EH (cell line): ENCODE results near the gene CDC25B.
A peak's percentile ranks its signal among the peaks of the same experiment; 100 is the strongest.

ENCODE experiments used
- DNase-seq: peaks from one replicate; pipeline ENCODE4 v3.0.0-alpha.2; 2015; ENCODE audit warnings: low read depth

CDC25B gene

DNA sequence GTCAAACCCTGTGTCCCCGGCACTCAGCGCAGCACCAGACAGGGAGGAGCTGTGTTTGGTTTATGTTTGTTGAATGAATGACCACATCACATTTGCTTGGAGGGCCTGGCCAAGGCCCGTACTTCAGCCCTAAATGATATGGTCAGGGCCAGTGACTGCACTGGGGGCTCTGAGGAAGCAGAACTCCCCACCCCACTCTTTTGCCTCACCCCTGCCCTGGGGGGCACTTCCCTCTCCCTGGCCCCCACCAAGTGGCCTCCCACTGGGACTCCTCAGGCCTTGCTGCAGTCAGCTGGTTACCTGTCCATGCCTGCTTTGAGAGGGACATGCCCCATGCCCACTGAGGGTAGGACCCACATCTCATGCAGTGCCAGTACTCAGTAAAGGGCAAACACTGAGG lies 31.5 kb upstream of the CDC25B start:
- no peak for DNase-seq

DNA sequence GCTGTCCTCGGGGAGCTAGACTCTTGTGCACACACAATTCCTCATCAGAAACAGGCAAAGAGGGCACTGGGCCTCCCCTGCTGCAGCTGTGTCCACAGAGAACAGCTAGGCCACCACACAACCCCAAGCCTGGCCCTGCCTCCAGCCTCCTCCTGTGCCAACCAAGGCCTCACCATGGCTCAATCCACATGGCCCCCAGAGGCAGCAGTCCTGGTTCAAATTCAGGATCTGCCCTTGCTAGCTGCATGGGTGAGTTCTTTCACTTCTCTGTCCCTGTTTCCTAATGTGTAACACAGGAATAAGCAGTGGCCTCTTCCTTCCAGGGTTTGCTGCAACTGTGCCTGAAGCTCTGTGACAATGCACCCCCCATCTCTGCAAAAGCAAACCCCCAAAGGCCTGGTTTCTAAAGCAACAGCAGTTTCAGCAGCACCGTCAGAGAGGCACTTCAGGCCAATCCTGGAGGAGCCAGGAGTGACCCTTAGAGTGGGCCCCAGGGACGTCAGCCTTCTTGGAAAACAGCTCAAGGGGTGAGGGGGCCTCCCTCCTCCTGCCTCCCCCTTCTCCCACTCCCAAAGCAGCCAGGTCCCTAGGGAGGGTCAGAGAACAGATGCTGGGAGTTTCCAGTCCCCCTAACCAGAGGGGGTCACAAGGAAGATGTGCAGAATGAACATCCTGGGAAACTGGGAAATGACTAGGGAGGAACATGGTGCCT lies 30.8 kb upstream of the CDC25B start:
- no peak for DNase-seq

DNA sequence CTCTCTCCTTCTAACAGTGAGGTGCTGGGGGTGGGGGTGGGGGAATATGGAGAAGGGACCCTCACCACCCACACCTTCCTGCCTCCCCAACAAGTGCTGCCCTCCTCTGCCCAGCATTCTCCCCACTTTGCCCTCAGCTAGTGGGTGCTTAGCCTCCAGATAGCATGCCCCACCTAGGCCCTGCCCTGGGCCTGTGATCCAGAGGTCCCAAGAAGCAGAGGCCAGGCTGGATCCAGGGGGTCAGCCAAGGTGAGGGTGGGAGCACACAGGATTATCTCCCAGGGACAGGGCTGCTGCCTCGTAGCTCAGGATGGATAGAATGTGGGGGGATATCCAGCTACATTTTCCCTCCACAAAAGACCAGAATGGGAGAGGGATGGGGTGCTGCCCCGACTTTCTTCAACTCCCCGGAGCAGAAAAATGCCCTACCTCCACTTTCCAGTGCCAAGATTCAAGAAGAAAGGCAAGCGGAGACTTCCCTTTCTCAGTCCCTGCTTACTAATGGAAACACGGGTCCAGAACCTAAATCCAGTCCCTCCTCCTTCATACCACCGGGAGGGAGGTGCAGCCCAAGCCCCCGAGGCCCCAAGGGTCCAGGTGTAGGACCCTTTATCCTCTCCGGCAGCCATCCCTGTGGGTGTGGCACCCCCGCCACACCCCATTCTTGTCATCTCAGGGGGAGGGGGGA lies 29.5 kb upstream of the CDC25B start:
- DNase-seq: no peak

DNA sequence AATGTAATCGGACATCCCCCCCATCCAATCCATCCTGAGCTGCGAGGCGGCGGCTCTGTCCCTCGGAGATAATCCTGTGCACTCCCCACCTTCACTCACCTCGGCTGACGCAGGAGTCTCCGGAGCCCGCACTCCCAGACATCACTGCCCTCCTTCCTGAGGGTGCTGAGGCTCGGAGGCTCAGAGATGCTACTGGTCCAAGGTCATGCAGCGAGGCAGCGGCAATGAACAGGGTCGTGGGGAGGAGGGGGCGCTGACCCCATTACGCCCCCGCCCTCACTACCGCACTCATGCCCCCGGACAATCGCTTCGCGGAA lies 29.0 kb upstream of the CDC25B start:
- DNase-seq: peak; percentile 25

DNA sequence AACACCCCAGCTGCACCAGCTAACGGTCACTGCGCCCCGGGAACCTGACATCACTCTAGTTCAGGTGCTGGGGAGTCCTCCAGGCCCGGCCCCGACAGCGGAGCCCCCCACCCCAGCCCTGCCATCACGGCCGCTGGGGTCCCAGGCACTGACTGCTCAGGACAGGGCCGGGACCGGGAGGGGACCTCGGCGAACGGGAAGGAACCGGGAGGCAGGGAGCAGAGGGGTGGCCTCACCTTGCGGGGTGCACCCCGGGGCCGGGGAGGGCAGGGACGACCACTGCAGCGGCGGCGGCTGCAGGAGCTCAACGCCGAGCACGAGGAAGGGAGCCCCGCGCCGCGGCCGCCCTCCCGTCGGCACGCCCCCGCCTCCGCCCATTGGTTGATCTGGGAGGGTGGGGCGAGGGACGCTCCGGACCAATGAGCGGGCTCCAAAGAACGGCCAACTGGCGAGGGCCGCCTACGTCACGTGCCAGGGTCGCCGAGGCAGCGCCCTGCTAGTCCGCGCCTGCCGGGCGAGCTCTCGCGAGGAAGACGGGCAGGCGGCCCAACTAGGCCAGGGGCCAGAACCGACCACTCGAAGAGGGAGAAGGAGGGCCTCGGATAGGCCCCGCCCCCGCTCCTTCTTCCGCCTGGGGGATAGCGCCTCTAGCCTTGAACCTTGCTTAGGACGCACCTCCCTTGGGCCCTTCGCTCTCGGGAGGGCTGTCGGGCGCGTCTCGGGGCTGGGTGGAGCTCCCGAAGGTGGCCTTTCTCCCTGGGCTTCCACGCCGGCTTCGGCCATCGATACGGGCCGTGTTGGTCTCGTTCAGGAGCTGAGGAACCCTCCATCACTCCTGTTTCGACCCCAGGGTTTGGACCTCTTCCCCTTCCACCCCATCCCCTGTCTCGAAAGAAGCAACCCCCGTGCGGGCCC lies 28.4 kb upstream of the CDC25B start, which contains the start of gene ADISSP:
Gene ADISSP (minus strand): TSS at position 327 of the 915 bp plus-strand sequence. CDS start 7,653 bp downstream, outside the sequence.
- DNase-seq: peak; percentile 98

DNA sequence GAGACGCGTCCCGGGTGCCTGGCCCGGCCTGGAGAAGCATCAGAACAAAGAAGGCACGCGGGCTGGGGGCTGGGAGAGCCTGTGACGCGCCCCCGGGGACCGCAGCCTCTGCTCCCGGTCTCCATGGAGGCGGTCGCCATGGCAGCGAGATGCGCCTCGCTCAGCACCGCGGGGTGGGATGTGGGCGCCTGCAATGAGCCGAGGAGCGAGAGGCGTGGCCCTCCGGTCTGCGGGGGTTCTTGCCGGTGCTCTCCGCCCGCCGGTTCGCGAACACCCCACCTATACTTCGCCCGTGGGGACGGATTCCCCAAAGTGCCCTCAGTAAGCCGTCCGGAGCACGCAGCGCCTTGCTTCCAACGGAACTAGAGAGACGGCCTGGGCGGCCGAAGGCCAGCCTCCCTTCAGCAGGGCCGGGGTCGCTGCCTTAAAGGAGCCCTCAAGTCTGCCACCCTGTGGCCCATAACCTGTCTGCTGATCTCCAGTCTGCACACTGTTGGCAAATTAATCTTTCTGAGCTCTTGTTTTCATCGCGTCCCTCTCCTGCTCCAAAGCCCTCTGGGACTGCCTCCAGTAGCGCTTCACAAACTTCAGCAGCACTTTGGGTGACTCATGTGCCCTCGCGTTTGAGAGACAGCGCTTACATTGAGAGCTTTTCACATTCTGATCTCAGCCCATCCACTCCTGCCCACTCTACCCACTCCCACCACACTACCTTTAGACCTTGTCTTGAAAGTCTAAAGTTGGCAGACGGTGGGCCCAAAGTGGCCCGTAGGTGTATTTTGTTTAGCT lies 27.6 kb upstream of the CDC25B start:
- DNase-seq: peak; percentile 89

DNA sequence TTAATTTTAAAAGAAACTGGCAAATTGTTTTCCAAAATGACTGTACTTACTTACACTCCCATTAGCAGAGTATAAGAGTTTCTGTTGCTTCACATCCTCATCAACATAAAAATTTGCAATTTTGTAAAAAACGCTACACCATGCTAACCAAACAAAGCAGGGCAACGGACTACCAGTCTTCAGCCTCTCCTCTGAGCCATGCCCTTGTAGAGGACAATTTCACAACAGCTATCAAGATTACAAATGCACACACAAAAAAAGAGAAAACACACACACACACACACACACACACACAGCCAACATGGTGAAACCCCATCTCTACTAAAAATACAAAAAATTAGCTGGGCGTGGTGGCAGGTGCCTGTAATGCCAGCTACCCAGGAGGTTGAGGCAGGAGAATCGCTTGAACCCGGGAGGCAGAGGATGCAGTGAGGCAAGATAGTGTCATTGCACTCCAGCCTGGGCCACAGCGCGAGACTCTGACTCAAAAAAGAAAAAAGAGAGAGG lies 24.5 kb upstream of the CDC25B start:
- no peak for DNase-seq

DNA sequence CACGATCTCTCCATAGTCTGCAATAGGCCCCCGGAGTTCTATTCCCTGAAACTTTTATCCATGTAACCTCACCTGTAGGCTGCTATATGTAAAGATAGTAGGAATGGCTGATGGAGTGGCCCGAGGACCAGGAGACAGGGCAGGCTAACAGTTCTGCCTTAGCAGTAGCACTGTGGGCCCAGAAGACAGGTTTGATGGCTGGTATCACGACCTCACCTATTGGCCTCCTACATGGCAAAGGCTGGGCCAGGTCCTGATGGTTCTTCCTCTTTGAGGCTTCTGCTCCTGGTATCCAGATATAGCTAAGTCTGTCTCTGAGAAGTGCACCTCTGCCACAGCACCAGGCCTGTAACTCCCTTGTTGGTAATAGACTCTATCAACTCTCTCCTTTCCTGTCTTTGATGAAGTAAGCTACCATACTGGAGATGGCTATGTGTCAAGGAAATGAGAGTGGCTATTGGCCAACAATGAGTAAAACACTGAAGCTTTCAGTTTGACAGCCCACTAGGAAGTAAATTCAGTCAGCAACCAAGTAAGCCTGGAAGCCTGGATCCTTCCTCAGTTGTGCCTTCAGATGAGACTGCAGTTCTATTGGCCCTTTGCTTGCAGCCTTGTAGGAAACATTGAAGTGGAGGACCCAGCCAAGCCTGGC lies 20.5 kb upstream of the CDC25B start:
- no peak for DNase-seq

DNA sequence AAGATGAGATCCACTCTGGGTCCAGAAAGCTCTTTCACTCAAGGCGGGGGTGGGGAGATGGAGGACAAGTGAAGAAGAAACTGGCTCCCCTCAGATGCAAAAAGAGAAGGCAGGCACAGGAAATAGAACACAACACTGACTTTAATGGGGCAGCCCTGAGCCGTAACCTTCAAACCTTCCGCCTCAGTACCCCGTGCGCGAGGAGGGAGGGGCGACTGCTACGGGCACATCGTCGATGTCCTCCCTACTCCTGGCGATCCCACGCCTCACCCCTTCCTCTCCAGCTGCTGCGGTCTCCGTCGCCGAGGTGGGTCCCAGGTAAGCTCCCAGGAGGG lies 18.8 kb upstream of the CDC25B start:
- no peak for DNase-seq

DNA sequence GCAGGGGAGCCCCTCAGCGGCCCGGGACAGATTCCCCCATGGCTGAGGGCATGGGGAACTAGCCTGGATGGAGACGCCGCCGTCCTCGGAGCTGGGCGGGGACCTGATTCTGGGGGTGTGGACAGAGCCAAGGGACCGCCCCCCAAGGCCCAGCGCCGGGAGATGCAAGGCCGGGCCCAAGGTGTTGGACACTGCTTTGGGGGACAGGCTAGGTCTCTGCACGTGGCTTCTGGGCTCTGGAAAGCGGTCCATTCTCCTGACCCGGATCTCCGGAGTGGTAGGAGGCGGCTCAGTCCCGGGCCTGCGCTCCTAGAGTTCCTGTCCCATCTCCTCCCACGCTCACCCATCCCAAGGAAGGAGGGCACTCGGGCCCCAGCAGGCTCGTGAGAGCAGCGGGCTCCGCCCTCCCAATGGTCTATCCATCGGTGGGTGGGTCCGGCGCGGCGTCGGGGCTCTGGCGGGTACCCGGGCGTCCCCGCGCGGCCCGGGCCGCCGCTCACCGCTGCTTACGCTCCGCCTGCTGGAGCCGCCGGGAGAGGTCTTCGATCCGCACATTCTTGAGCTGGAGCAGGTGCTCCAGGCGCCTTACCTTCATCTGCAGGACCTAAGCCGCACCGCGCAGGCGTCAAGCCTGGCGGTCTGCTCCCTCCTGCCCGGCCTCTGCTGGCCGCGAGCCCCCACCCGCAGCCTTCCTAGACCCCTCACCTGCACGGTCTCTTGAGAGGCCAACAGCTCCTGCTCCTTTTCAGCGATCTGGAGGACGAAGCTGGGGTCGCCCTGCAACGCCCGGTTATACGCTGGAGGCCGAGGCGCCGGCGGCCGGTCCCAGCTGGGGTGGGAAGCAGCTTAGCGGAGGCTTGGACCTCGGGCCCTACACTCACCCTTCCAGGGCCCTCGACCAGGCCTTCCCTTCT lies 18.1 kb upstream of the CDC25B start:
- DNase-seq: peak; percentile 64

DNA sequence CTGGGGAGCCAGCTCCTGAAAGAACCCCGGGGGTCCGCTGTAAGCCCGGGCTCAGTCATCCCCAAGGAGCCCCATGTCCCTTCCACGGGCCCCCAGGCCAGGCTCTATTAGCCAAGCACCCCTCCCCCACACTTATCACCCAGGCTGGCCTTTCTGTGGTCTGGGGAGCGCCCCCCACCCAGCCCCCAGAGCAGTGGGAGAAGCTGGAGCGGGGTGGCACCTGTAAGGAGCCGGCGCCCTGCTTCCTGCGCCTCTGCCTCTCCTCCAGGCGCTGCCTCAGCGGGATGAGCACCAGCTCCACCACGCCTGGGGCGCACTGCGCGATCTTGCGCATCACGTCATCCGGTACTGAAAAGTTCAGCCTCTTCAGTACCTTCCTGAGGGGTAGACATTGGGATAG lies 17.1 kb upstream of the CDC25B start:
- no peak for DNase-seq

DNA sequence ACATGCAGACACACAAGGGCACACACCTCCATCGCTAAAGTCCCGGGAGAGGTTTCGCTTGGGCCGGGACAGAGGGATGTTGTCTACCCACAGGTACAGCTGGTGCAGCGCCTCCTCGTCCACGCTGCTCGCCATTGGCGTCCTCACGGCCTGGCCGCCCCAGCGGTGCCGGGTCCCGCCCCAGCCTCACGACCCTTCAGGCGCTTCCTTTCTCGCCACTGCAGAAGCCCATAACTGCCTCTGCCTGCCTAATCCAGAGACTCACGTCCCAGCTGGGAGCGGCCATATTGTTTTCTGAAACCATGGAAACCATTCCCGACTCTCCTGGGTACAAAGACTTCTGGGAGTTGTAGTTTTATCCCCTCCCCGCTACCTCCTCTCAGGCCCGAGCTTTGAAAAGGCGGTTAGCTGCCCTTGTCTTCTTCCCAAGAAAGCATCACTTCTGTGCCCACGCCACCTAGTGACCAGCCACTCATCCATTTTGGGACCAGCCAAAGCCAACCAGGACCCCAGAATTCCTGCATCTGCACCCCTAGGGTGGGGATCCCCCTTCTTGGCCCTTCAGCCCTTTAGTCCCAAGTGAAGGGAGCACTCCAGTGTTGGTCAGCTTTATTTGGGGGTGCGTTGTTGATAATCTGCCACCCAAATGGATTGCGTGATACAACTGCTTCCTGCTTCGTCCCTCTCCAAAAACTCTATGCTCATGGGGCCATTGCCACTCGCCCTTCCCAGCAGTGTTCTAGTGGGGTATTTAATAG lies 14.8 kb upstream of the CDC25B start, which contains the start of gene SPEF1:
Gene SPEF1 (minus strand): TSS at position 296 of the 758 bp plus-strand sequence. CDS start 161 bp downstream, at position 135.
- peak; percentile 98 for DNase-seq

DNA sequence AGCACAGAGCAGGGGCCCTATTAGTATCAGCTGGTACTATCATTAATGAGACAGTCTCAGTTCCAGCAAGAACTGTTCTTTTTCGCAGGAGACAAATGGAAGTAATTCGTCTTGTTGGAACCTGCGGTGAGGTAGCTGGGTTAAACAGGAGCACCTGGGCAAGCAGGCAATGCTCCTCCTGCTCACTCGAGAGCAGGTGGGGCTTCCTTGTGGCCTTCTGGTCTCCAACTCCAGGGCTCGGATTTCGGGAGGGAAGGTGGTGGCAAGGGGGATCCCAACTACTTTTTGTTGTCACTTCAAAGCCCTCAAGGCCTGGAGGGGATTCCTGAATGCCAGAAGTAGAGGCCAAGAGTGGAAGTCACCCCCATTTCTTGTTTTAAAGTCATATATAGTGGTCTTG lies 13.5 kb upstream of the CDC25B start:
- DNase-seq: no peak

DNA sequence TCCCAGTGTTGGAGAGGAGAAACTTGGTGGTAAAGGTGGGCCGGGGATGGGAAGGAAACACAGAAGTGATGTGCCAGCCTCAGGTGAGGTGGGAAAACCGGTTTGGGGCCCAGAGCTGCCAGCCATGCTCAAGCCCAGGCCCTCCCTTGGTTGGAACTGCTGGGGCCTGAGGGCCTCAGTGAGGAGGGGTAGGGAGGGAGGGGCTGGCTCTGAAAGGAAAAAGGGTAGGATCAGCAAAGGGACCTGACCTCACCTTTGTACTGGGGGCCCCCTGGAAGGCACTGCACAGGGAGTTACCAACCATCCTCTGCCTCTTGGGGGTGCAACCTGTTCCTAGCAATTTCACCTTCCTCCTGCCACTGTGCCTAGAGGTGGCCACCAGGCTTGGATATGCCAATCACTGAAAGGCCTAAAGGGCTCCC lies 13.0 kb upstream of the CDC25B start:
- no peak for DNase-seq

DNA sequence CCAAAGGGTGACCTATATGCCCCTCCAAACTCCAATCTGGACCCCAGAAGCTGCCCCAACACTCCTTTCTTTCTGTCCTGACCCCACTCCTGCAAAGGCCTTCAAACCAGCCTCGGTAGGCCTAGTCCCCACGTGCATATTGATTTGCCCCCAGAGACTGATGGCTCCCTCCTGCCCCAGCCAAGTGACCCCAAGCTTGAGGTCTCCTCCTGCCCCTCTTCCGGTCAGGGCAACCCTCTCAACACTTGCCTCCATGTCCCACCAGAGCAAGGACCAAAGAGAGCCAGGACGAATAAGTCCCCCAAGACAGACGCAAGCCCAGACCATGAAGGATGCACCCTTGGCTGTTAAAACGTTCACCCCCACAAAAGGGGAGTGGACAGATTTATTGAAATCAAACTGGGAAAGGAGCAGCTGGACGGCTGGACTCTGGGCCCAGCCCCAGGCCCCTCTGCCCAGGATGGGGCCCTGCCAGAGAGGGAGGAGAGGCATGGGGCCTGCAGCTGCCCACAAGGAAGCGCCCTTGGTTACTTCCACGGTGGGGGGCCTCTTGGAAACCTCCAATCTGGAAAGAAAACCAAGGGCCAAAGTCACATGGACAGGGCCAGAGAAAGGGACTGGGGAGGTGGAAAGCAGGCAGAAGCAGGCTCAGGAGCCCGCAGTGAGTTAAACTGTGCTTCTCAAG lies 12.5 kb upstream of the CDC25B start:
- DNase-seq: no peak

DNA sequence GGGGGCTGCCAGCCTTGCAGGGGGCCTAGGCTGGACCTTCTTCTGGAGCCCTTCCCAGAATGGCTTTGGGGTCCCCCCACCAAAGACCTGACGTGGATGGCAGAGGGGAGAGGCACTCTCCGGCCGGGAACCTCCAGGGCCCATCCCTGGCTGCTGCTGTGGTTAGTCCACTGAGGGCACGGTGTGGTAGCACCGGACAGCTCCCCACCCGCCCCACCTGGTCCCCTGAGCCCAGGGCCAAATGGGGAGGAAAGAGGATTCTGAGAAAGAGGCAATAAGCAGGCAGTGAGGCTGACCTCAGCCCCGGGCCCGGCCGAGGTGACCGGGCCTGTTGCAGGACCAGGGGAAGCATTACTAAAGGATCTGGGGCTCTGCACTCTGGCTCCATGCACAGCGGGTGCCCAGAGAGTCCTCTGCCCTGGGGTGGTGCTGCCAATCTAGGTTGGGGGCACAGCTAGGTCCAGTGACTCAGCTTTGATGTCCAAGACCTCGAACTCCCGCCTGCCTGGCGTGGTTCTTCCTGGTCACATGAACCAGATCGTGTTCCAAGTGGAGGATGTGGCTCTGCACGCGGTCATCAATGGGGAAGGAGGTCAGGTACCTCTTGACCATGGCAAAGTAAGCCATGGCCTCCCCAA lies 11.8 kb upstream of the CDC25B start:
- DNase-seq: no peak

DNA sequence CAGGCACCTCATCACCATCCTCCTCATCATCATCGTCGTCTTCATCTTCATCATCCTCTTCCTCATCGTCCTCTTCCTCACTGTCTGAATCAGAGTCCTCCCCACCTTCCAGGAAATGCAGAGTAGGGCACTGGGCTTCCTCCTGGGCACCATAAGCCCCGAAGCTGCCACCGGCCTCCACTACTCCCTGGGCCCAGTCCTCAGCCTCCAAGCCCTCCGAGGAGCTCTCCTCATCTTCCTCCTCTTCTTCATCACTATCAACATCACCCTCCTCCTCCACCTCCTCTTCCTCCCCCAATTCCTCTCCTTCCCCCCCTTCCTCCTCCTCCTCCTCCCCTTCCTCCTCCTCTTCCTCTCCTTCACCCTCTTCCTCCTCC lies 11.3 kb upstream of the CDC25B start:
- DNase-seq: no peak
